Ishikawa (cell line): Measurements from ENCODE around the gene OR7D2.

Experiments used
- CEBPB ChIP-seq: IDR thresholded peaks from 2 replicates; pipeline ENCODE4 v1.6.1; 2012
- EP300 ChIP-seq: IDR thresholded peaks from 2 replicates; pipeline ENCODE4 v1.6.1; 2012; ENCODE audit warnings: borderline replicate concordance
- FOXM1 ChIP-seq: IDR thresholded peaks from 2 replicates; pipeline ENCODE4 v1.6.1; 2012; ENCODE audit warnings: low read depth, borderline replicate concordance
- RAD21 ChIP-seq: IDR thresholded peaks from 2 replicates; pipeline ENCODE4 v1.6.1; 2012; ENCODE audit warnings: low read depth

The OR7D2 gene

DNA sequence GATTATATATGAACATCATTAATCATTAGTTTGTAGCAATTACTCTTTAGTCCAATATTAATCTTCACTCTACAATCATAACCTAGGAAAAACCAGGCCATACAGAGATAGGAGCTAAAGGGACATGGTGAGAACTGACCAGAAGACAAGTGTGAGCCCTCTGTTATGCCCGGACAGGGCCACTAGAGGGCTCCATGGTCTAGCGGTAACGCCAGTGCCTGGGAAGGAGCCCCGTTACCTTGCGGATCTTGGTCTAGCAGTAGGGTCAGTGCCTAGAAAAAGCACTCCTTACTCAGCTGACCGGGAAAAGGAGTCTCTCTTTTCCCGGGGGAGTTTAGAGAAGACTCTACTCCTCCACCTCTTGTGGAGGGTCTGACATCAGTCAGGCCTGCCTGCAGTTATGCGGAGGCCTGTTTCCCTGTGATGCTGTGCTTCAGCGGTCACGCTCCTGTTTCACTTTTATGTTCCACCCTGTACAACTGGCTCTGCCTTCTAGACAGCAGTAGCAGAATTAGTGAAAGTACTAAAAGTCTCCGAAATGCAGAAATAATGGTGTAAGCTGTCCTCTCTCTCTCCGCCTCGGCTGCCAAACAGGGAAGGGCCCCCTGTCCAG, 26.8 kb downstream of the OR7D2 start:
- TF ChIP-seq RAD21, result peak; percentile 88
- TF ChIP-seq EP300, result no peak
- no peak for TF ChIP-seq CEBPB

DNA sequence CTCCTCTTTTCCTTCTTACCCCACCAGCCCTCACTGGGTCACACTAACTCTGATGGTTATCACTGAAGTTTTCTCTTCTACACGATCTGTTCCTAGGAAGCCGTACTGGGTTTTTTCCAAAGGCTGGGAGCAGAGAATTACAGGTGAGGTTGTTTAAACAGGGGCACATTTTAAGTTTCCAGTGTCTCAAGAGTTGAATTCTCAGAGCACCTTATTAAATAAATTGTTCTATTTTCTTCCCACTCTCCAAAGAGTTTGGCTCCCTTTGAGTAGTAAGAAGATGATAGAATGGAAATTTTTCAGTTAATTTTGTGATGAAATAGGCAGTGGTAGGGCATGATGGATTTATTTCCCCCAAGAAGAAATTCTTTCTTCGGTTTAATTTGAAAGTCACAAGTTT, 40.7 kb downstream of the OR7D2 start, which contains the start of gene OR7D4:
TSS of gene OR7D4 (minus strand) at position 101 of the 400 bp plus-strand sequence. CDS start 4,752 bp downstream, outside the sequence.
- TF ChIP-seq EP300 (no peak), FOXM1 (no peak)
